Measurements from ENCODE around the gene ABHD13.
A peak's percentile ranks its signal among the peaks of the same experiment; 100 is the strongest.
"Not testable (repeated sequence)": the region's sequence is repeated elsewhere in the genome, so short reads cannot be mapped to it uniquely, and the experiment has no call there.

Gene ABHD13

GRCh38 chr13:108218044-108218974 lies at the start of gene ABHD13:
Gene ABHD13 (plus strand): TSS chr13:108218392. CDS start chr13:108229219, 10,827 bp downstream.
- peak; percentile 95 for DNase-seq

- no peak for DNase-seq
Observed at GRCh38 chr13:108168929-108169328, 49.3 kb upstream of the ABHD13 start.

- no peak for DNase-seq
Observed at GRCh38 chr13:108176685-108177274, 41.4 kb upstream of the ABHD13 start.

- no peak for DNase-seq
Observed at GRCh38 chr13:108178078-108178477, 40.1 kb upstream of the ABHD13 start.

GRCh38 chr13:108182652-108183051 lies 35.5 kb upstream of the ABHD13 start:
- DNase-seq: no peak

- no peak for DNase-seq
Observed at GRCh38 chr13:108185223-108185622, 33.0 kb upstream of the ABHD13 start.

GRCh38 chr13:108188260-108188659 lies 29.9 kb upstream of the ABHD13 start:
- no peak for DNase-seq

- no peak for DNase-seq
Observed at GRCh38 chr13:108190897-108191296, 27.3 kb upstream of the ABHD13 start.

- DNase-seq: no peak
Observed at GRCh38 chr13:108193806-108194205, 24.4 kb upstream of the ABHD13 start.

- no peak for DNase-seq
Observed at GRCh38 chr13:108194435-108194936, 23.7 kb upstream of the ABHD13 start.

- no peak for DNase-seq
Observed at GRCh38 chr13:108195146-108195545, 23.0 kb upstream of the ABHD13 start.

GRCh38 chr13:108195861-108196260 lies 22.3 kb upstream of the ABHD13 start:
- no peak for DNase-seq

- DNase-seq: no peak
Observed at GRCh38 chr13:108200781-108201398, 17.3 kb upstream of the ABHD13 start.

- no peak for DNase-seq
Observed at GRCh38 chr13:108210551-108210950, 7.6 kb upstream of the ABHD13 start.

GRCh38 chr13:108212886-108213285 lies 5.3 kb upstream of the ABHD13 start:
- no peak for DNase-seq

GRCh38 chr13:108213946-108214345 lies 4.2 kb upstream of the ABHD13 start:
- DNase-seq: no peak

- peak; percentile 31 for DNase-seq
Observed at GRCh38 chr13:108214441-108215271, 3.5 kb upstream of the ABHD13 start.

GRCh38 chr13:108215436-108215835 lies 2.8 kb upstream of the ABHD13 start, which contains the start of gene LIG4:
Gene LIG4 (minus strand): TSS chr13:108215536. CDS start chr13:108211268, 4,268 bp downstream.
- DNase-seq: peak; percentile 95

GRCh38 chr13:108217307-108218043 lies 717 bp upstream of the ABHD13 start:
- DNase-seq: not testable (repeated sequence)

GRCh38 chr13:108220041-108220440 lies 1.8 kb downstream of the ABHD13 start:
- no peak for DNase-seq

- no peak for DNase-seq
Observed at GRCh38 chr13:108223687-108224503, 5.7 kb downstream of the ABHD13 start.

Measured in femur (tissue), 1 donor.